GM12878 (cell line): ENCODE results near the gene SPOP. TPM values are rescaled to one million over a fixed set of nuclear protein-coding genes. Genes with fewer than 3 reads are reported as not detected.

Source experiments
- ATAC-seq: fragments of 200-7000 bp; cut with Tn5 transposase; 3 replicates; pipeline ENCODE4 v1.9.1; 2020; ENCODE audit warnings: mild to moderate bottlenecking, moderate library complexity
- BruUV-seq: library from RNA; stranded (reverse); fragments of 400-500 nt; replicated peaks from 2 replicates; lab custom pipeline; 2021; lab: Mats Ljungman, UMichigan
- CTCF ChIA-PET: fragments of 300-600 bp; sonication (Branson Sonifier 250); formaldehyde crosslinking; extraction: SDS; loops from one replicate; lab custom pipeline; 2021; ENCODE audit warnings: inconsistent platforms; lab: Yijun Ruan, JAX
- POLR2A ChIA-PET: fragments of 350-600 bp; formaldehyde crosslinking; extraction: SDS; loops from one replicate; lab custom pipeline; 2021; ENCODE audit warnings: inconsistent platforms; lab: Charles Lee
- RAD21 ChIA-PET: fragments of 300-600 bp; sonication (Branson Sonifier 250); formaldehyde crosslinking; loops from one replicate; lab custom pipeline; 2023; ENCODE audit warnings: antibody characterized with exemption; ENCODE audit not compliant: unreplicated experiment; lab: Charles Lee
- SMC1A ChIA-PET: fragments of 300-600 bp; sonication (Branson Sonifier 250); formaldehyde crosslinking; loops from one replicate; lab custom pipeline; 2023; ENCODE audit not compliant: unreplicated experiment, uncharacterized antibody; lab: Charles Lee
- DNase-seq: peaks from one replicate; pipeline ENCODE4 v3.0.0-alpha.2; 2011; ENCODE audit warnings: low read depth, low spot score
- FAIRE-seq: peaks from 3 replicates; lab custom pipeline; 2011; peaks lifted over from hg19 to GRCh38; lab: Jason Lieb, UNC
- H2AFZ ChIP-seq: 2 replicates; pipeline ENCODE4 v1.6.0; 2011; ENCODE audit warnings: low read depth, low read length, control low read depth; ENCODE audit not compliant: control insufficient read depth
- H3K27ac ChIP-seq: 2 replicates; pipeline ENCODE4 v1.5.1; 2011; ENCODE audit warnings: control low read depth; ENCODE audit not compliant: control insufficient read depth, insufficient read depth
- H3K27me3 ChIP-seq, 2 experiments: replicated peaks in 1 of 2; 2 replicates each; pipeline versions ENCODE4 v1.6.0 to v1.6.1; 2011; ENCODE audit warnings: low read length in 1 of 2; ENCODE audit not compliant: control insufficient read depth in 2 of 2, insufficient read depth in 2 of 2
- H3K36me3 ChIP-seq, 2 experiments: 2 replicates each; pipeline ENCODE4 v1.5.1; 2011; ENCODE audit warnings: low read length in 1 of 2; ENCODE audit not compliant: control insufficient read depth in 2 of 2, insufficient read depth in 2 of 2
- H3K4me1 ChIP-seq: 2 replicates; pipeline ENCODE4 v1.6.1; 2011; ENCODE audit warnings: mild to moderate bottlenecking, low read length, moderate library complexity, mixed read lengths; ENCODE audit not compliant: control insufficient read depth, insufficient read depth
- H3K4me2 ChIP-seq: 2 replicates; pipeline ENCODE4 v1.6.0; 2011; ENCODE audit warnings: control low read depth; ENCODE audit not compliant: control insufficient read depth, insufficient read depth
- H3K4me3 ChIP-seq: fragments of 200-600 bp; sonication (generic); 2 replicates; pipeline ENCODE4 v1.5.1; 2016
- H3K79me2 ChIP-seq: 2 replicates; pipeline ENCODE4 v1.6.0; 2011; ENCODE audit warnings: low read length; ENCODE audit not compliant: control insufficient read depth, insufficient read depth
- H3K9ac ChIP-seq: 2 replicates; pipeline ENCODE4 v1.8.0; 2011; ENCODE audit warnings: low read length, control low read depth, mixed read lengths; ENCODE audit not compliant: control insufficient read depth, insufficient read depth
- H3K9me3 ChIP-seq: replicated peaks from 3 replicates; pipeline ENCODE4 v1.5.1; 2011; ENCODE audit warnings: mild to moderate bottlenecking, low read length; ENCODE audit not compliant: control insufficient read depth, insufficient read depth
- H4K20me1 ChIP-seq: 2 replicates; pipeline ENCODE4 v1.6.0; 2011; ENCODE audit not compliant: control insufficient read depth, insufficient read depth
- CBX3 ChIP-seq: fragments of 200-600 bp; sonication (generic); IDR thresholded peaks from 2 replicates; pipeline ENCODE4 v1.6.1; 2016; ENCODE audit warnings: low read depth, borderline replicate concordance
- HDAC6 ChIP-seq: fragments of 200-600 bp; sonication (generic); IDR thresholded peaks from one replicate; pipeline ENCODE4 v1.8.0; 2017; ENCODE audit warnings: antibody characterized with exemption; ENCODE audit not compliant: unreplicated experiment
- IKZF2 ChIP-seq, 2 experiments: fragments of 450-650 bp; IDR thresholded peaks; 2 replicates each; pipeline ENCODE4 v1.6.1; 2017; ENCODE audit warnings: mild to moderate bottlenecking in 2 of 2, moderate library complexity in 2 of 2
- MAX ChIP-seq: IDR thresholded peaks from 2 replicates; pipeline ENCODE4 v1.6.1; 2012; ENCODE audit warnings: low read depth, low read length, improper control_type of control experiment
- RCOR1 ChIP-seq: conservative IDR thresholded peaks from 2 replicates; pipeline ENCODE4 v1.6.1; 2012; ENCODE audit warnings: low read depth, low read length, improper control_type of control experiment
- SMAD1 ChIP-seq: fragments of 450-650 bp; IDR thresholded peaks from 2 replicates; pipeline ENCODE4 v1.6.1; 2018; ENCODE audit warnings: mild to moderate bottlenecking, low read depth; ENCODE audit not compliant: partially characterized antibody
- STAT1 ChIP-seq: fragments of 450-650 bp; conservative IDR thresholded peaks from 2 replicates; pipeline ENCODE4 v1.6.1; 2014; ENCODE audit warnings: antibody characterized with exemption, mild to moderate bottlenecking
- ZBTB40 ChIP-seq: fragments of 450-650 bp; IDR thresholded peaks from 2 replicates; pipeline ENCODE4 v1.6.1; 2016; ENCODE audit warnings: mild to moderate bottlenecking, moderate library complexity, borderline replicate concordance
- WGBS: methylation state at CpG from one replicate; pipeline ENCODE4 v1.1.6; 2016; ENCODE audit warnings: low lambda C conversion rate; ENCODE audit not compliant: insufficient replicate concordance, insufficient coverage; ENCODE audit errors: missing lambda C conversion rate; 5-methylcytosine and 5-hydroxymethylcytosine counted together
- in situ Hi-C: fragments of 300-500 bp; cut with MboI; formaldehyde crosslinking; loops from 9 replicates; pipeline ENCODE4 v1.14.3; 2018; ENCODE audit warnings: mixed read lengths
- intact Hi-C: fragments of 100-400 bp; cut with micrococcal nuclease; formaldehyde crosslinking; loops from one replicate; pipeline ENCODE4 v1.14.2; 2022; ENCODE audit not compliant: unreplicated experiment
- polyA plus RNA-seq, 11 experiments: library from polyadenylated mRNA; depleted of rRNA in 4 of 11; unstranded in 6 of 11; stranded (reverse) in 5 of 11; fragments of >200 nt; fragmentation: Nextera tagmentation in 4 of 11; fragmentation: Illumina TruSeq in 1 of 11; extraction: Ambion mirVana in 4 of 11; extraction: Trizol in 1 of 11; gene quantifications; 1 replicate in 1 of 11; 2 replicates in 10 of 11; pipeline versions ENCODE4 v1.2.1 to v1.2.3, GENCODE V29; 2011 to 2016; ENCODE audit warnings: inconsistent platforms in 2 of 11, missing spikeins in 2 of 11, low read depth in 1 of 11
- total RNA-seq, 4 experiments: library from RNA; depleted of rRNA in 3 of 4; stranded (reverse); fragments of >200 nt in 3 of 4; fragmentation: Illumina TruSeq in 1 of 4; extraction: Trizol in 1 of 4; gene quantifications; 2 replicates each; pipeline versions ENCODE4 v1.2.1 to v1.2.3, GENCODE V29; 2013 to 2021

SPOP gene
- total and polyA plus RNA-seq, 10 of the 15 experiments (the other 5 are each of a cell fraction or from before 2014, with no cell fraction given) = 35.1 to 80.4 (median 44.7) TPM

- no peak overlapping the region for H2AFZ ChIP-seq
- no peaks in the 10 kb centered on the region for H3K79me2 ChIP-seq
- ChIA-PET RAD21 (interaction anchor here (0.7 to 5.7 kb wide), 3 partner anchors 8 to 130 kb away, joined by 3 to 70 read pairs (median 5); partner anchors contain the start of genes FAM117A and SLC35B1), SMC1A (interaction anchor here (0.6 to 10.0 kb wide), 7 partner anchors 9 to 387 kb away, joined by 3 to 121 read pairs (median 4); no protein-coding TSS in a partner anchor), CTCF (interaction anchor here (0.6 to 21.7 kb wide), 6 partner anchors 8 to 144 kb away, joined by 3 to 483 read pairs (median 6); partner anchors contain the start of genes NXPH3 and SLC35B1), POLR2A (interaction anchor here (1.0 kb wide), 1 partner anchor 9 kb away, joined by 3 read pairs; no protein-coding TSS in a partner anchor)
- no peak for ATAC-seq
- BruUV-seq = no TSS peak
- H3K4me2 ChIP-seq = no peak overlapping the region
- no peak for FAIRE-seq
- H3K9ac ChIP-seq = no peak overlapping the region
- DNase-seq = no peak
- no peak for TF ChIP-seq HDAC6
- TF ChIP-seq MAX = no peak
- TF ChIP-seq IKZF2 (IDR thresholded peaks at IDR 0.05) = no peak
- no peak for TF ChIP-seq CBX3
- no peak for TF ChIP-seq RCOR1
- TF ChIP-seq ZBTB40 = no peak
- no peak for TF ChIP-seq SMAD1
- no peak for TF ChIP-seq STAT1
- 75% methylated on average over 8 of the region's 8 CpGs for WGBS
- no peaks in the 10 kb centered on the region for H3K9me3 ChIP-seq
- H3K4me1 ChIP-seq = peaks cover 16% of the 10 kb centered on the region
- peaks cover 17 to 25% of the 10 kb centered on the region in 2 experiments for H3K36me3 ChIP-seq
- in situ Hi-C loops = loop anchor here (5.0 to 10.0 kb wide), 3 partner anchors 128 to 295 kb away; partner anchors contain the start of gene DLX3
- H3K27me3 ChIP-seq = no peaks in the 10 kb centered on the region
- no peak overlapping the region for H3K27ac ChIP-seq
- intact Hi-C loops = loop anchor here (10.0 kb wide), 2 partner anchors 85 to 295 kb away; partner anchors contain the start of gene DLX3
- H3K4me3 ChIP-seq = no peak overlapping the region
- H4K20me1 ChIP-seq = no peaks in the 10 kb centered on the region
Observed at GRCh38 chr17:49699966-49700575, 22.2 kb upstream of the SPOP start.
